Left hindlimb (tissue), 1 donor: Measurements from ENCODE around the gene JPH2.
"Not testable (repeated sequence)": the region's sequence is repeated elsewhere in the genome, so short reads cannot be mapped to it uniquely, and the experiment has no call there.

Experiments used
- DNase-seq: peaks from one replicate; pipeline ENCODE4 v3.0.0-alpha.2; 2018

JPH2 gene

DNA sequence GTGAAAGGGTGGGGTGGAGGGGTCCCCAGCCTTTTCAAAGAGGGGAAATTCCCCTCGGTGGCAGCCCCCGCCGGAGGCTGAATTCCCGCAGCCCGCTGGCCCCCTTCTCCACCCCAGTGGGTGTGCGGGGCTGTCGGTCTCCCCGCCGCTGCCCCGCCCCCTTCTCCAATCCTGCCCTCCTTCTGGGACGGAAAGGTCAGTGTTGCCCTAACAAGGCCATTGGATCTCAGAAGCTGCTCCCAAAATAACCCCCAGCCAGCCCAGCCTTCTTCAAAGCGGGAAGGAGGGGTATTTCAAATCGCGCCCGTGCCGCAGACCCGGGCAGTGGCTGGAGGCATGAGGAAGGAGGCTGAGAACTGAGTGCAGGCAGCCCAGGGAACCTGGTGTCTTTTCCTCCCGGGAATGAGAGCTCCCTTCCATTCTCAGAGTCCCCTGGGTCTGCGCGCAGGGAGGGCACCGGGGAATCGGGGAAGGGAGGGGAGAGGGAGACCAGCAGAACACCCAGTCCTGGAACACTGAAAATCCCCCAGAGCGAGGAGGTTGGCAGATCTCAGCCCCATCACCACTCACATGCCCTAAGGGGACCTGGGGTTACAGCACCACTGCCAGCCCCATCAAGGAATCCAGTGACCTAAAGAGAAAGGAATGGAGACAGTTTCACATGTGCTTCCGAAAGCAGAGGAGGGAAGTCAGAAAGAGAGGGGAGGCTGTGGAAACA lies at the start of gene JPH2:
Gene JPH2, minus strand, starts transcription at position 135 of the 718 bp plus-strand sequence. CDS start 483 bp downstream, outside the sequence.
- peak; percentile 61 for DNase-seq

DNA sequence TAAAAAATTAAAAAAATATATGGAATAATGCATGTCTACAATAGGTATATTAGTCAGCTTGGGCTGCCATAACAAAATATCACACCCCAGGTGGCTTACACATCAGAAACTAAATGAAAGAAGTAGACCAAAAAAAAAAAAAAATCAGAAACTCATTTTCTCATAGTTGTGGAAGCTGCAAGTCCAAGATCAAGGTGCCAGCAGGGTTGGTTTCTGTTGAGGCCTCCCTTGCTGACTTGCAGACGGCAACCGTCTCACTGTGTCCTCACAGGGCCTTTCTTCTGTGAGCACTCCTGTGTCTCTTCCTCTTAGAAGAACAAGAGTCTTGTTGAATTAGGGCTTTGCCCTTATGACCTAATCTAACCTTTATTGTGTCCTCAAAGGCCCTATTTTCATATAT lies 48.7 kb upstream of the JPH2 start:
- no peak for DNase-seq

DNA sequence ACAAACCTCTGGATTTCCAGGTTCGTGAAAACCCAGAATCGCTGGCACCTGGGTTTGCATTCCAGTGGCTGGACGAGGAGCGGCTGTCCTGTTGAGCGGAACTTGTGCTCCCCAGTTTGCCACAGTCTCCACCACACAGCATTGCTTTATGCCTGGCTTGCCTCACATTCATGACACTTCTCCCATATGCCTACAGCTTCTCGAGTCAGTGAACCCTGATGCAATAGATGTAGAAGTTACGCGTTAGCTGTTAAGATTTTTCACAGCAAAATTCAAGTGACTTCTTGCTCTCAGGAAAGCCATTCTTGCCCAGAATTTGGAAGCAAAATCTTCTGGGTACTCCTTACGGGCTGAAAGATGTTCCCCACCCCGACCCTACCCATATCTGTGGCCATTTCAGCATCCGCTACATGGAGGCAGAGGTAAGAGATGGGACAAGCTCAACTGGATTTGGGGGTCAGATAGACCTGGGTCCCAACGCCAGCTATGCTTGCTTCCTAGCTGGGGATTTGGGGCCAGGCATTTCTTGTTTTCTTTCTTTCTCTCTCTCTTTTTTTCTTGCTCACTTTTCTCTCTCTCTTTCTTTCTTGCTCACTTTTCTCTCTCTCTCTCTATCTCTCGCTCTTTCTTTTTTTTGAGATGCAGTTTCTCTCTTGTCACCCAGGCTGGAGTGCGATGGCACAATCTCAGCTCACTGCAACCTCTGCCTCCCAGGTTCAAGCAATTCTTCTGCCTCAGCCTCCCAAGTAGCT lies 47.8 kb upstream of the JPH2 start:
- no peak for DNase-seq

DNA sequence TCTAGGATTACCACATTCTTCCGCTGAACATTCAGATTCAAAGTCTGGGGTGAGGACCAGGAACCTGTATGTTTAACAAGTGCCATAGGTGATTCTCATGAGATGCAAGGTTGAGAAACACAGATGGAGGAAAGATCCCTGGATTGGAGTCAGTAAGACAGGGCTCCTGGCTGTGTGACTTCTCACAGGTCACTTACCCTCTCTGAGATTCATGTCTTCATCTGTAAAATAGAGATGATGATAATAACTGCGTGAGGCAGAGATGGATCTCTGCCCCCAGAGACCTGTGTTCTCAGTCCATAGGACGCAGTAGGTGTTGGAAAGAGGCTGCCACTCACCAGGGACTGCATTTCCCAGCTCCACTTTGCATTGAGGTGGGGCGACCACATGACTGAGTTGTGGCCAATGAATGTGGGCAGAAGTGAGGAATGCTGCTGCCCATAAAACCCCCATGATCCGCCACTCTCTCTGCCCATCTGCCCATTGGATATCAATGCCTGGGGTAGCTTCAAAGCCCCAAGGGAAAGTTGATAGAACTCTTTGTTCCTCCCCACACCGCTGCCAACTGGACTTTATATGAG lies 46.5 kb upstream of the JPH2 start:
- DNase-seq = no peak

DNA sequence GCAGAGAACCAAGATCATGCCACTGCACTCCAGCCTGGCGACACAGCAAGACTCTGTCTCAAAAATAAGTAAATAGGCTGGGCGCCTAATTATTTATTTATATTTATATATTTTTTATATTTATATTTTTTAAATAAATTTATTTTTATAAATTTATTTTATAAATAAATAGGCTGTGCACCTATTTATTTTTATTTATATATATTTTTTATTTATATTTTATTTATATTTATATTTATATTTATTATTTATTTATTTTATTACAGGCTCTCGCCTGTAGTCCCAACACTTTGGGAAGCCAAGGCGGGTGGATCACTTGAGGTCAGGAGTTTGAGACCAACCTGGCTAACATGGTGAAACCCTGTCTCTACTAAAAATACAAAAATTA lies 45.5 kb upstream of the JPH2 start:
- DNase-seq = not testable (repeated sequence)

DNA sequence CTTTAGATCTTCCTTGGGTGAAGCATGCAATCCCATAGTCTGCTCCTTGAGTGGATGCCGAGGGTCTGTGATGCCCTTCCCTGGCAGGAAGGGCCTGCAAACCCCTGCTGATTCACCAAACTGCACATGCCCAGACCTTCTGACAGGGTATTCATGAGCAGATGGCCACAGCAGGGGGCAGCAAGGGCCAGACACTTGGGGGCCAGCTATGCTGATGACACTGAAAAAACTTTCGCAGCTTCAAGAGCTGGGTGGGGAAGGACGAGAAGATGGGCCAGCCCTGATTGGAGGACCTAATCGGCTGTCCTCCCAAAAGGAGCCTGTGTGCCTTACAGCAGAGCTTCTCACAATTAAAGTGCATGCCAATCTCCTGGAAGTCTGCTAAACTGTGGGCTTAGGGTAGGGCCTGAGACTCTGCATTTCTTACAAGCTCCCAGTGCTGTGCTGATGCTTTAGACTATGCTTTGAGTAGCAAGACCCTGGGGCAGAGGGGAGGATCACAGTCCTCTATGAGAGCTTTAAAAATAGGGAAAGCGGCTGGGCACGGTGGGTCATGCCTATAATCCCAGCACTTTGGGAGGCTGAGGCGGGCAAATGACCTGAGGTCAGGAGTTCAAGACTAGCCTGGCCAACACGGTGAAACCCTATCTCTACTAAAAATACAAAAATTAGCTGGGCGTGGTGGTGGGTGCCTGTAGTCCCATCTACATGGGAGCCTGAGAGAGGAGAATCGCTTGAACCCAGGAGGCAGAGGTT lies 44.9 kb upstream of the JPH2 start:
- no peak for DNase-seq

DNA sequence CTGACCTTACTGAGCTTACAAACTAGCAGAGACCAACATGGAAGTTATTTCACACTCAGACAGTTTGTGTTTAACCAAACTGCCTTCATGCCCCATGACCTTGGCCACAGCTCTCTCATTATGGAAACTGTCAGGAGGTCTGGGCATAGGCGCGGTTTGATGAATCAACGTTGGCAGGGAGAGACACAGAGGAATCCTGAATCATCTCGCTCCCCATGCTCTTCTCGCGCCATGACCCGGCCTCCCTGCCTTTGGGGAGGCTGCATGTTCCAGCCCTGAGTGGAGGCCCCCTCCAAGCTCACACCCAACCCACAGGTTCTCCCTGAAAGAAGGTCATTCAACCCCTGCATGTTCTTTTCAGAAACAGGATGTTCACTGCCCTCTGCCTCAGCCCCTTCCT lies 44.2 kb upstream of the JPH2 start:
- no peak for DNase-seq

DNA sequence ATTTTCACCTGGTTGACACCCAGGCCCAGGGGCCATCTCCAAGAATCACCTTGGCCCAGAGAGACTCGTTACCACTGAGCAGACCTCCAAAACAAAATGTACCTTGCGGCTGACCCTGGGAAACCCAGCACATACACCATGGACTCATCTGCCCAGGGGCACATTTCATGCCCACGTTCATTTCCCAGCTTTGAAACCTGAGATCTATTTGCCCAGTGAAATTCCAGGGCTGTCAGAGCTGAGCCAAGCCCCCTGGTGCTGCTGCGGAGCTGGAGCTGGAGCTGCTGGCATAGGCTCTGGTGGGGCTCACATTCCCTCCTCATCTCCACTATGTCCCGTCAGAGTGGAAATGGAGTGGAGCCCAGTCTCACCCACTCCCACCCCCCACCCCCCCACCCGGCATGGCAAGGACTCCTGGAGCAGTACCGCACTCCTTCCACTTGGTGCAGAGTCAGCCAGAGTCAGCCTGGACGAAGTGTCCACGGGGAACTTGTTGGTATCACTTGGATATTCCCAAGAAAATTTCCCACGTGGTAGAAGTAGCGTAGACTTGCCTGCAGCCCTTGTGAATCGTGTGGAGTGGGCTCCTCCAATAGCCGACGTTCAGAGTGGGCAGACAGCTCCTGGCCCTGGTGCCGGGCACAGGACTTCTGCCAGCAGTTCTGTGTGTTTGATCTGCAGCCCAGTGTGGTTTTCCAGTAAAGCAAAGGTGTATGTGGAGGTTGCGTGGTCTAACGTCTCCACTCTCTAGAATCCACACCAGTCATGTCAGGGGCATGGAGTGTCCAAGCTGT lies 41.7 kb upstream of the JPH2 start:
- no peak for DNase-seq

DNA sequence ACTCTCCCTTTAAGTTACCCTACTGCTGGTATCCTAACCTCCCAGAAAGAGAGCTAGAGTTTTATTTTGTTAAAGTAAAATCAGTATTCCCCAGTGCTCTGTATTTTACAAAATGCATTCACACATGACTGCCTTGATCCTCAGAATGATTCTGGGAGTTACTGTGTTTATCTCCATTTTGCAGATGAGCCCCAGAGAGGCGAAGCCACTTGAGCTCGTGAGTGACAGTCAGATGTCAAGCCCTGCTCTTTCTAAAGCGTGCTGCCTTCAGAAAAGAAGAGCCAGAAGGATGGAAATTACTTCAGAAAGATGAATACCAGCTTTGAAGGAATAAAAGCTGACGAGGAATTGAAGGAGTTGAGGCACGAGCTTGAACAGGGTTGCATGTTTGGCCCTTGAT lies 37.6 kb upstream of the JPH2 start:
- DNase-seq = no peak

DNA sequence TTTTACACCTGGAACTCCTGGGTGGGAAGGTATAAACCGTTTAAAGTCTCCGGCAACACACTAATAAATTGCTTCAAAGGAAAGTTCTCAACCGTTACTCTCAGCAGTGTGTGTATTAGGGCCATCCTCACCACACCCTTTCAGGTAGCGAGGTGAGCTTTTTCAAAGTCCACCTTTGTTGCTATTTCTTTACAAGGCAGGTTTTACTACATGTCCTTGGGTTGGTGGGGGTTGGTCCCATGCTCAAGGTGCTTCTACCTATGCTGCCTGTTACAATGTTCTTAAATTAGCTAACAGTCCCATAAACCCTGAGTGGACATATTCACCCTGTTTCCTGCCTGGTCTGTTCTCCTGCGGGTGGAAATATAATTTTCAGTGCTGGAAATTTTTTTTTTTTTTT lies 36.7 kb upstream of the JPH2 start:
- no peak for DNase-seq

DNA sequence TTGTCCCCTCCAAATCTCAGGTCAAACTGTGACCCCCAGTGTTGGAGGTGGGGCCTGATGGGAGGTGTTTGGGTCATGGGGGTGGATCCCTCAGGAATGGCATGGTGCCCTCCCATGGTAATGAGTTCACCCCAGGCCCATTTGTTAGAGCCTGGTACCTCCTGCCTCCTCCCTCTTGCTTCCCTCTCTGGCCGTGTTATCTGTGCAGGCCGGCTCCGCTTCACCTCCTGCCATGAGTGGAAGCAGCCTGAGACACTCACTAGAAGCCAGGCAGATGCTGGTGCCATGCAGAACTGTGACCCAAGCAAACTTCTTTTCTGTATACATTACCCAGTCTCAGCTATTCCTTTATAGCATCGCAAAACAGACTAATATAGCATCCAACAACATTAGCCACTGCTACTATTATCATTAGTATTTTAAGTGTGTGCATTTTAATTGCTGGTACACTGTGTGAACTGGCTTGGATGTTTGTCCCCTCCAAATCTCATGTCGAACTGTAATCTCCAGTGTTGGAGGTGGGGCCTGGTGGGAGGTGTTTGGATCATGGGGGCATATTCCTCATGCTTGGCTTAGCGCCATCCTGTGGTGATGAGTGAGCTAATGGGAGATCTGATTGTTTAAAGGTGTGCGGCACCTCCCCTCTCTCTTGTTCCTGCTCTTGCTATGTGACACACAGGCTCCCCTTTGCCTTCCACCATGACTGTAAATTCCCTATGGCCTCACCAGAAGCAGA lies 35.8 kb upstream of the JPH2 start:
- DNase-seq = no peak

DNA sequence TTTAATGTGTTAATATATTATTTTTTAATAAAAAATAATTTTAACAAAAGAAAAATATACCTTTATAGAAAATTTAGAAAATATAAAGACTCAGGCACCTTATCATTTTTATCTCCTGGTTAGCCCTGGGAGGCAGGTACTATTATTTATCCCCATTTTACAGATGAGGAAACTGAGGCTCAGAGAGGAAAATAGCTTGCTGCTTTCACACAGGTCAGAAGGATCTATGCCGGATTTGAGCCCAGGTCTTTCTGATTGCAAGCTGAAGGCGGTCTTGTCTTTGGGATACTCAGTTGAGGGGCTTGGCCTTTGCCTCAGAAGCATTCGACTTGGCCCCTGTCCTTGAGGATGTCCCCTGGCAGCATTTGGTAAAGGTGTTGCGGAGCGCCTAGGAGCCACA lies 35.0 kb upstream of the JPH2 start:
- DNase-seq = no peak

DNA sequence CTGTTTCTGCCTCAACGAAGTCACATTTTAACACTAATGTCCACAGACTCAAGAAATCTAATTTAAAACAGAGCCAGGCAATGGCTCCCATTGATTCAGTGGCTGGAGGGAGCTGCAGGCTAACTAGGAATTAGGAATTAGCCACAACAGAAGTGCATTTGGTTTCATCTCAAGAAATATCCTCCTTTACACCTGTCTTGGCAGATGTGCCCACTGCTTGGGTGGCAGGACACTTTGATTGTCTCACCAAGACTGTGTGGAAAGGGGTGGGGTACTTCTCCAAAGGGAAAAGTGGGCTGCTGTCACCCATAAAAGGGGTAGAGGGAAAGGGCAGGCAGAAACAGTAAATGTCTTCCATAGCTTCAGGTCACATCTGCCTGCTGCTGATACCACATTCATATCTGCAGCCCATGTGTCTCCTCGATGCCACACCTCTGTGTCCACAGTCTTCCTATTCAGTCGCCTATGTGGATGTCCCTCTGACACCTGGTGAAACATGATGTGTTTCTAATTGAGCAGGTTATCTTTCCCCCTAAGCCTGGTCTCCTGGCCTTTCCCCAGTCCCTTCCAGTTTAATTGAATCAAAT lies 34.5 kb upstream of the JPH2 start:
- no peak for DNase-seq

DNA sequence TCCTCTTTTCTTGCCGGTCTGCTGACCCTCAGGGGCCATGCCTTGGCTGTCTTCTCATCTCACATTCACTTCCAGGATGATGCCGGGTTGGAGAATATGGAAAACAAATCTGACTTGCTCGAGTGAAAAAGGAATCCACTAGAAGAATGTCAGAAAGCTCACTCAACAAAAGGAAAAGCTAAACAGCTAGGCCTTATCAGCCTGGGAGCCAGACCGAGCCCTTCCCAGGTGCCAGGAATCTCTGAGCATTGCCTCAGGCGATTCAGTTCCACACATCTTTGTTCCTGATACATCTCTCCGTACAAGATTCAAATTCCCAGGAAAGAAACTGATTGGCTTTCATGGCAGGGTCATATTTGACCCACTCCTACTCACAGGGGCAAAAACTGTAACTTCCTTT lies 32.8 kb upstream of the JPH2 start:
- DNase-seq = no peak

DNA sequence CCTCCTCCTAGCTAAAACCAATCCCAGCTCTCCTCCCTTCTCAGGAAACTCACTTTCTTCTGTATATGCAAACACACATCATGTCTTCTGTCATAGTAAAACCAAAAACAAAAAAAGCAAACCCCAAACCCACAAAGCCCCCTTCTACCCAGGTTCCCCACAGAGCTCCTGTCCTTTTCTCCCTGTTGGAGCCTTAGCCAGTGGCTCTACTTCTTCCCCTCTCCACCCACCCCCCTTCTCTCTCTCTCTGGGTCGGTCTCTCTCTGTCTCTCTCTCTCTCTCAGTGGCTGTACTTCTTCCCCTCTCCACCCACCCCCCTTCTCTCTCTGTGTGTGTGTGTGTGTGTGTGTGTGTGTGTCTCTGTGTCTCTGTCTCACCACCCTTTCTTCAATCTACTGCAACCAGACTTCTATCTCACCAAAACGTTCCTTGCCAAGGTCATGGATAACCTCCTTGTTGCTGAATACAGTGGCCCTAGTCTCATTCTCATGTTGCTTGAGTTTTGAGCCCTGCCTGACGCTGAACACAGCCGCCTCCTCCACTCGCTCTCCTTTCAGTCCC lies 32.3 kb upstream of the JPH2 start:
- no peak for DNase-seq

DNA sequence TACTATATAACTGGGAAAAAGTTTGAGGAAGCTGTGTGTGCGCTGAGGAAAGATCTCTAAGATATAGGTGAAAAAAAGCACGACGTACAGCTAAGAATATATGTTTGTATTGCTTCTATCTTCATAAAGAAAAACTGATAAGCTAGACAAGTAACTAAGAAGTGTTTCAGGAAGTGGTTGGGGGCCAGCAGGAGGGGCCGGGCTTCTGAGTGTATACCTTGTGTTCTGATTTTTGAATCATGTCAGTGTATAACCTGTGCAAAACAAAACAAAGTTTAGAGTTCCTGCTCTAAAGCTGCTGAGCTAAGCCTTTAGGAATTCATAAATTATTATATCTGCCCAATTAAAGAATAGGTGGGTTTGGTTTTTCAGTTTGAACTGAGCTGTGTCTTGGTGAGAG lies 31.5 kb upstream of the JPH2 start:
- DNase-seq = no peak

DNA sequence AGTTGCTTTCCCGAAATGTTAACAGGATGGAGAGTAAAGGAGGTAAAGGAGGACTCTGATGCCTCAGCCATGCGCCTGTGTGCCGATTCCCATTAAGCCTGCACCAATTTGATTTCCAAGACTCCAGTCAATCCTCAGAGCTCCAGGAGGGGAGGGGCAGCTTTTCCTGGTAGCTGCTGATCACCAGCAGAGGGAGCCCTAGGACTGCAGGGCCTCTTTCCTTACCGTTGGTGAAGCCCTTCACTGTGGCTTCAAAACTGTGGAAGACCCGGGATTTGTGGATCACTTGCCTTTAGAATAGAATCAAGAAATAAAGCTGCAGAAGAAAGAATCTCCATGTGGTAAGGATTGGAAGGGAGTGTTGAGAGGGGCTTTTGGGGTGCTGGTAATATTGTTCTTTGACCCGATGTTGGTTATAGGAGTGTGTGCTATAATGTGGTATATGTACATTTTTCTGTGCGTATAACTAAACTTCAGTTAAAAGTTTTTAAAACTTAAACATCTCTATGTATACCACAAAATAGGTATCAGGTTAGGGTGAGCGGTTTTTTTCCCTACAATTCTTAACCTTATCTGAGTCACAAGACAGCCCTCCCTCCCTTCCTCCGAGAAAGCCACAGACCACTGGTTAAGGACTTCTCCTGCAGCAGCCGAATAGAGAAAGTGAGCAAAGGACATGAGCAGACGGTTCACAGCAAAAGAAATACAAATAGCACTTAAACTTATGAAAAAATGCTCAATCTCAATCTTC lies 30.5 kb upstream of the JPH2 start:
- no peak for DNase-seq

DNA sequence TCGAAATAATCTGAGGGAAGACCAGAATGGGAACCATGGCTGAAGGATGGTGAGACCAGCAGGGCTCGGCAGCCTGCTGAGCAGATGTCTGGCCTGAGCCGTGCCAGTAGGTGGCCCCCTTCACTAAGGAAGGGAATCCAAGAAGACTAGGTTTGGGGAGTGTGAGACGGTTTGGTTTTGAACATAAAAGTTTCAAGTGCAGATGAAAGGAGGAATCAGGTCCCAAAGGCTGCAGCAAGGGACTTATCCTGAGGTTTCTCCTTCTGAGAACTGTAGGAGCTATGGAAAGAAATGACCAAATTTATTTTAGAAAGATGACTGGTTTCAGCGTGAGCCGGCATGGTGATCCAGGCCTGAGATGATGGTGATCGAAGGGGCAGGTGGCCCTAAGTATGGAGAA lies 28.1 kb upstream of the JPH2 start:
- DNase-seq = peak; percentile 61

DNA sequence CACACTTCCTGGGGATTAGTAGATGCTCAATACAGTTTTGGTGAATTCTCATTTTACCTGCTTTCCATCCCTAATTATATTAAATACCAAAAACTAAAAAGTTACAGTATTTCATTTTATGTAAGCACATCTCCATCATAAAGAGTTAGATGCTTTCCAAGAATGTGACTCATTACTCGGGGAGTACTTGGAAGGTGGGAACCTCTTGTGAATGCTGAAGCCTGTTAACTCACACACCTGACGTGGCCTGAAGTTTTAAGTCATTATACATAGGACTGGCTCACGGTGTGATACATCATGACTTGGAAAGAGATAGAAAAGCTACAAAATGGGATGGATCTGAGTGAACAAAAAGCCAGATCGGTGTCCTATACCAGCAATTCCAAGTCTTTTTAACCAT lies 25.8 kb upstream of the JPH2 start:
- DNase-seq = no peak
